ENCODE measurements around the gene PDAP1.
"Not testable (repeated sequence)": the region's sequence is repeated elsewhere in the genome, so short reads cannot be mapped to it uniquely, and the experiment has no call there.

PDAP1 gene

GRCh38 chr7:99408379-99409191 is at the start of gene PDAP1, which contains the start of gene BUD31:
PDAP1 (minus strand) TSS chr7:99408597; CDS start chr7:99408548, 49 bp downstream.
BUD31 (plus strand) TSS chr7:99408969; CDS start chr7:99411093, 2,124 bp downstream.
- peak; percentile 91 for DNase-seq

- no peak for DNase-seq
These were observed 49.5 kb upstream of the PDAP1 start for GRCh38 chr7:99457650-99458493.

GRCh38 chr7:99457050-99457649 is 48.8 kb upstream of the PDAP1 start:
- no peak for DNase-seq

GRCh38 chr7:99456288-99456687 is 47.9 kb upstream of the PDAP1 start:
- DNase-seq = no peak

- no peak for DNase-seq
These were observed 47.5 kb upstream of the PDAP1 start for GRCh38 chr7:99455874-99456273.

- no peak for DNase-seq
These were observed 44.7 kb upstream of the PDAP1 start for GRCh38 chr7:99453105-99453504.

- no peak for DNase-seq
These were observed 44.1 kb upstream of the PDAP1 start for GRCh38 chr7:99452541-99452940.

GRCh38 chr7:99451936-99452335 is 43.5 kb upstream of the PDAP1 start:
- no peak for DNase-seq

- DNase-seq = no peak
These were observed 40.9 kb upstream of the PDAP1 start for GRCh38 chr7:99449326-99449725.

- no peak for DNase-seq
These were observed 40.5 kb upstream of the PDAP1 start for GRCh38 chr7:99448855-99449254.

- DNase-seq = no peak
These were observed 39.5 kb upstream of the PDAP1 start for GRCh38 chr7:99447943-99448342.

- no peak for DNase-seq
These were observed 37.7 kb upstream of the PDAP1 start for GRCh38 chr7:99446096-99446495.

GRCh38 chr7:99440195-99440594 is 31.8 kb upstream of the PDAP1 start:
- no peak for DNase-seq

- peak; percentile 96 for DNase-seq
These were observed 30.4 kb upstream of the PDAP1 start, which contains the start of the genes CPSF4 and PTCD1 for GRCh38 chr7:99438573-99439480. CPSF4 (plus strand) TSS chr7:99438943; CDS start chr7:99439083, 140 bp downstream. PTCD1 (minus strand) TSS chr7:99438798; CDS start chr7:99435242, 3,556 bp downstream.

GRCh38 chr7:99437946-99438572 is 29.7 kb upstream of the PDAP1 start:
- DNase-seq = no peak

GRCh38 chr7:99433158-99433557 is 24.8 kb upstream of the PDAP1 start:
- DNase-seq = no peak

GRCh38 chr7:99431756-99432540 is 23.6 kb upstream of the PDAP1 start:
- DNase-seq = not testable (repeated sequence)

GRCh38 chr7:99429756-99430155 is 21.4 kb upstream of the PDAP1 start:
- no peak for DNase-seq

GRCh38 chr7:99428972-99429566 is 20.7 kb upstream of the PDAP1 start:
- DNase-seq = no peak
